T-cell (primary cell): Measurements from ENCODE around the gene CDK6. TPM values are rescaled to one million over a fixed set of nuclear protein-coding genes. Genes with fewer than 3 reads are reported as not detected.

Experiments
- ATAC-seq, 4 experiments: fragments of 200-7000 bp in 3 of 4; fragments of 150-1000 bp in 1 of 4; cut with Tn5 transposase; replicated peaks in 1 of 4; 1 replicate in 3 of 4; 2 replicates in 1 of 4; pipeline ENCODE4 v1.10.0; 2021; ENCODE audit warnings: moderate library complexity in 3 of 4, mild to moderate bottlenecking in 2 of 4, moderate number of reproducible peaks in 1 of 4
- CTCF ChIA-PET, 2 donors: fragments of 300-600 bp; sonication (Branson Sonifier 250); formaldehyde crosslinking; loops; one replicate each; lab custom pipeline; 2022; ENCODE audit warnings: antibody characterized with exemption in 2 of 2; lab: Charles Lee
- POLR2A ChIA-PET, 2 donors: fragments of 300-600 bp; sonication (Branson Sonifier 250); formaldehyde crosslinking; loops; one replicate each; lab custom pipeline; 2022; ENCODE audit warnings: antibody characterized with exemption in 2 of 2; lab: Charles Lee
- DNase-seq, 35 experiments: peaks; one replicate each; pipeline versions ENCODE4 v3.0.0 to v3.0.0-alpha.2; 2013 to 2023
- H3K27ac ChIP-seq: one replicate; pipeline ENCODE4 v1.5.1; 2013; ENCODE audit warnings: low read length
- H3K27me3 ChIP-seq, 2 experiments: replicated peaks in 1 of 2; 1 replicate in 1 of 2; 2 replicates in 1 of 2; pipeline versions ENCODE4 v1.6.1 to v1.7.0; 2013; ENCODE audit warnings: low read length in 1 of 2, mixed read lengths in 1 of 2; ENCODE audit not compliant: control insufficient read depth in 2 of 2, insufficient read depth in 2 of 2; ENCODE audit errors: extremely low read depth in 1 of 2
- H3K36me3 ChIP-seq, 2 donors: 1 replicate in 1 of 2; 2 replicates in 1 of 2; pipeline versions ENCODE4 v1.6.1 to v1.7.0; 2013; ENCODE audit warnings: low read length in 1 of 2; ENCODE audit not compliant: control insufficient read depth in 2 of 2, insufficient read depth in 1 of 2; ENCODE audit errors: extremely low read depth in 1 of 2
- H3K4me1 ChIP-seq, 2 experiments: 1 replicate in 1 of 2; 2 replicates in 1 of 2; pipeline versions ENCODE4 v1.6.1 to v1.7.0; 2013; ENCODE audit warnings: low read length in 2 of 2, mixed read lengths in 1 of 2; ENCODE audit not compliant: insufficient read depth in 2 of 2, control insufficient read depth in 1 of 2; ENCODE audit errors: extremely low read depth in 1 of 2
- H3K4me3 ChIP-seq, 2 donors: 1 replicate in 1 of 2; 2 replicates in 1 of 2; pipeline versions ENCODE4 v1.5.1 to v1.7.0; 2013; ENCODE audit warnings: mild to moderate bottlenecking in 2 of 2, low read length in 1 of 2, moderate library complexity in 1 of 2; ENCODE audit not compliant: control insufficient read depth in 1 of 2; ENCODE audit errors: extremely low read depth in 1 of 2
- H3K9me3 ChIP-seq: 2 replicates; pipeline ENCODE4 v1.7.0; 2013
- H3K27ac Mint-ChIP-seq, 2 donors: one replicate each; pipeline ENCODE4 v1.8.0; 2020 to 2021; ENCODE audit warnings: mild to moderate bottlenecking in 2 of 2, mixed read lengths in 2 of 2
- H3K27me3 Mint-ChIP-seq, 2 donors: one replicate each; pipeline ENCODE4 v1.8.0; 2021 to 2022; ENCODE audit warnings: mixed read lengths in 2 of 2
- H3K36me3 Mint-ChIP-seq: one replicate; pipeline ENCODE4 v1.8.0; 2021; ENCODE audit warnings: mixed read lengths
- H3K4me1 Mint-ChIP-seq, 3 donors: one replicate each; pipeline ENCODE4 v1.8.0; 2020 to 2022; ENCODE audit warnings: mixed read lengths in 3 of 3, mild to moderate bottlenecking in 1 of 3
- H3K4me3 Mint-ChIP-seq, 3 donors: one replicate each; pipeline ENCODE4 v1.8.0; 2020 to 2022; ENCODE audit warnings: mild to moderate bottlenecking in 3 of 3, mixed read lengths in 3 of 3, moderate library complexity in 3 of 3
- H3K9me3 Mint-ChIP-seq, 3 donors: one replicate each; pipeline ENCODE4 v1.8.0; 2020 to 2022; ENCODE audit warnings: mixed read lengths in 3 of 3
- WGBS: methylation state at CpG from one replicate; pipeline ENCODE4 v1.1.5; 2013; ENCODE audit warnings: missing lambda C conversion rate; ENCODE audit not compliant: insufficient coverage; 5-methylcytosine and 5-hydroxymethylcytosine counted together
- total RNA-seq, 35 experiments: library from RNA in 6 of 35; stranded (reverse) in 6 of 35; fragments of 120-200 nt in 1 of 35; gene quantifications; one replicate each; pipeline versions ENCODE4 v1.2.1 to v1.2.4 and lab custom pipeline; 2013 to 2026

CDK6 gene
- total RNA-seq, 5 donors from 2014 or later (not counting 1 experiment from before 2014, with no cell fraction given), result 29.8 to 107 (median 43.9) TPM

DNA sequence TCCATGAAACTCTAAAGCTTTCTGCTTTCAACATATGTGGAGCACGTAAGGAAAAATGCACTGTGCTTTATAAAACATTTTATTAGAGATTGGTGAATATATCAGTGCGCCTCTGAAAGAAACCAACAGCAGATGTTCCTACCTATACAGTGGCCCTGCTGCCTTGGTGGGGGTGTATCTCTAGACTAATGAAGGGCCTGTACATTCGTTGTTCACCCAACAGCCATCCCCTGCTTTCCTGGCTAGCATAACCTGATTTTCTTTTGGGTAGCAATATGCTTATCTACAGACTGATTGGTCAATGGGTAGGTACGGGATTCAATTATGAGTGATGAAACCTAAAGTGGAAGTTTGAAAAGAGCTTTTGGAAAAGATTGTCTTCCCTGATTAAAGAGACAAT, 126.5 kb downstream of the CDK6 start:
- peaks cover 17% of the 10 kb centered on the region for H3K36me3 Mint-ChIP-seq

DNA sequence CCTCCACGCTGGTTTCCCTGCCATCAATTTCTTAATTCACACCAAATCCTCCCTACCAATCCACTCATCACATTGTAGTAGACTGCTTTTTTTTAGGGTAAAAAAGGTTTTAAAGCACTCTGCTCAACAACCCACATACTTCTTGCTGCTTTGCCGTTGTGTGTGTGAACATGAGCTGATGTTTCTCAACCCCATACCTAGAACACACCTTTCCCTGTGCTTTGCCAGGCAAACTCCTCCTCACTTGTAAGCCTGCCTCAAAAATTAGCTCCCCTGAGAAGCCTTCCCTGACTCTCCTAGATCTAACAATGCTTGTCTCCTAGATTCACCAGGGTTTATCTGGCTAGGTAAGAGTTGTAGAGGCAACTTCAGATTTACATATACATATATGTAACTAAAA, 127.2 kb downstream of the CDK6 start:
- Histone ChIP-seq H3K9me3 (peaks cover 3% of the 10 kb centered on the region), H3K27ac (no peak overlapping the region), H3K36me3 (peaks cover 0 to 4% of the 10 kb centered on the region in 2 donors), H3K4me3 (no peak overlapping the region), H3K27me3 (no peaks in the 10 kb centered on the region), H3K4me1 (no peaks in the 10 kb centered on the region)
- H3K9me3 Mint-ChIP-seq, result no peaks in the 10 kb centered on the region
- peaks cover 5 to 29% (median 18%) of the 10 kb centered on the region in 3 donors for H3K4me1 Mint-ChIP-seq
- ChIA-PET CTCF (no interaction called here), POLR2A (no interaction called here)
- DNase-seq, result no peak
- H3K27ac Mint-ChIP-seq, result no peak overlapping the region
- peaks cover 17% of the 10 kb centered on the region for H3K36me3 Mint-ChIP-seq
- no peak for ATAC-seq
- WGBS, result 75% methylated on average over 1 of the region's 2 CpGs
- H3K27me3 Mint-ChIP-seq, result no peaks in the 10 kb centered on the region
- H3K4me3 Mint-ChIP-seq, result no peak overlapping the region

More for the DNA sequence above, 126.5 kb downstream of the CDK6 start:
- H3K9me3 ChIP-seq, result peaks cover under 1% of the 10 kb centered on the region
- DNase-seq, result no peak
- Mint-ChIP-seq H3K9me3 (no peaks in the 10 kb centered on the region), H3K27ac (no peak overlapping the region), H3K4me3 (no peak overlapping the region), H3K4me1 (peaks cover 5 to 29% (median 20%) of the 10 kb centered on the region in 3 donors), H3K27me3 (no peaks in the 10 kb centered on the region)
- no CpG with 5 or more reads among the region's 4 CpGs for WGBS
- CTCF ChIA-PET, result no interaction called here
- POLR2A ChIA-PET, result no interaction called here
- H3K27ac ChIP-seq, result no peak overlapping the region
- no peaks in the 10 kb centered on the region for H3K27me3 ChIP-seq
- peaks cover 0 to 4% of the 10 kb centered on the region in 2 donors for H3K36me3 ChIP-seq
- no peak for ATAC-seq
- H3K4me1 ChIP-seq, result no peaks in the 10 kb centered on the region
- H3K4me3 ChIP-seq, result no peak overlapping the region

DNA sequence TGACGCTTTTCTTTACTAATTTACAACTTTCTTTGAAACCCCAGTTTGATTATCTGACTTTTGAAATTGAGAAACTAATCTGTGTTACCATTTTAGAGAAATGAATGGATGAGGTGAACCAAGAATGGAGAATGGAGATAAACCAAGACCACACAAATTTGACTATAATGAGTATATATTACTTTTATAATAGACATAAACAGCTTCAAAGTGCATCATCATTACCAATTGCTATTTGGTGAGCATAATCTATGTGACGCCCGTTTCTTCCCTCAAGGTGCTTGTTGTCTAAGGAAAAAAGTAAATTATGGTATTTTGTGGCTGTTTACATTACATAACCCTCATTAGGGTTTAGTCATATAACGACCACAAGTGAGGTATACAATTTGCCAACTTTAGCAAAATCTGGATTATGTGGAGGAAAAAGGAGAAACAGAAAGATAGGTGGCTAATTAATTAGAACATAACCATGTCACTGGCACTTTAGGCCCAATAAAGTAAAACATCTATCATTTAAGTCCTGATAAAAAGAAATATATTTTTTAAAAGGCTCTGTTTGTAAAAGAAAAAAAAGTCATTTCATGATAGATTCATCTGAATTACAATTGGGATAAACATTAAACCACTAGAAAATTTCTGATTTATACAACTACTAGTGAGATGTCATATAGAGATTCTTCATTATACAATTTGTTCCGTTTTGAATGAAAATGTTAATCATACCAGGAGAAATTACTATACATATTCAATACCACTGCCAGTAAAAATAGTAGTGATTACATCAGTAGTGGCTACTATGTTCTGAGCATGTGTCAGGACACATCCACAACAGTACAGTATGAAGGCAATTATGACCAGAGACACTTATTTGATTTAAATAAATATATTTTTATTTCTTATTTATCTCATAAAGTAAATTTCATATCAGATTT, 128.0 kb downstream of the CDK6 start:
- ChIA-PET CTCF (no interaction called here), POLR2A (no interaction called here)
- ATAC-seq, result no peak
- Histone ChIP-seq H3K36me3 (peaks cover 0 to 4% of the 10 kb centered on the region in 2 donors), H3K9me3 (peaks cover 3% of the 10 kb centered on the region), H3K27ac (no peak overlapping the region), H3K27me3 (no peaks in the 10 kb centered on the region), H3K4me1 (no peaks in the 10 kb centered on the region), H3K4me3 (no peak overlapping the region)
- DNase-seq, result no peak
- Mint-ChIP-seq H3K27ac (peak overlapping the region in 1 of 2 donors; percentile 48), H3K9me3 (no peaks in the 10 kb centered on the region), H3K27me3 (no peaks in the 10 kb centered on the region), H3K4me3 (no peak overlapping the region), H3K36me3 (peaks cover 13% of the 10 kb centered on the region), H3K4me1 (peaks cover 3 to 25% (median 18%) of the 10 kb centered on the region in 3 donors)
- no CpG with 5 or more reads among the region's 5 CpGs for WGBS

DNA sequence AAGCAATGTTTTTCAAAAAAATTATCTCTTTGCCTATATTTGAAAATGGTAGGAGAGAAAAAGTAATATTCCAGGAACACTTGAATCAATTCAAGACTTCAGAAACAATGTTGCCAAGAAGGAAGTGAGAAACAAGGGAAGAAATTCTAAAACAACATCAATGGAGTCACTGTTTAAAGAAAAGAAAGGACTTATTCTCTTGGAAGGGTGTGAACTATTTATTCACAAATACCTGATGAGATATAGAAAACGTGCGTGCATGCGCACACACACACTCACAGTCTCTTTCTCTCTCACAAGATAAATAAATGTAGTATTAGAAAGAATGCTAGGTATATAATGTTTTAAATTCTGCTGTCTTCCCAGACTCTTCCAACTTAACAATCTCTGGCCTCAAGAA, 128.9 kb downstream of the CDK6 start:
- H3K27ac ChIP-seq, result no peak overlapping the region
- Mint-ChIP-seq H3K4me1 (peaks cover 3 to 25% (median 18%) of the 10 kb centered on the region in 3 donors), H3K36me3 (peaks cover 13% of the 10 kb centered on the region), H3K27me3 (no peaks in the 10 kb centered on the region), H3K4me3 (no peak overlapping the region), H3K27ac (no peak overlapping the region), H3K9me3 (no peaks in the 10 kb centered on the region)
- CTCF ChIA-PET, result no interaction called here
- POLR2A ChIA-PET, result no interaction called here
- H3K4me3 ChIP-seq, result no peak overlapping the region
- peaks cover 0 to 4% of the 10 kb centered on the region in 2 donors for H3K36me3 ChIP-seq
- DNase-seq, result no peak
- no CpG with 5 or more reads among the region's 3 CpGs for WGBS
- no peak for ATAC-seq
- H3K4me1 ChIP-seq, result no peaks in the 10 kb centered on the region
- no peaks in the 10 kb centered on the region for H3K27me3 ChIP-seq
- peaks cover 3% of the 10 kb centered on the region for H3K9me3 ChIP-seq

DNA sequence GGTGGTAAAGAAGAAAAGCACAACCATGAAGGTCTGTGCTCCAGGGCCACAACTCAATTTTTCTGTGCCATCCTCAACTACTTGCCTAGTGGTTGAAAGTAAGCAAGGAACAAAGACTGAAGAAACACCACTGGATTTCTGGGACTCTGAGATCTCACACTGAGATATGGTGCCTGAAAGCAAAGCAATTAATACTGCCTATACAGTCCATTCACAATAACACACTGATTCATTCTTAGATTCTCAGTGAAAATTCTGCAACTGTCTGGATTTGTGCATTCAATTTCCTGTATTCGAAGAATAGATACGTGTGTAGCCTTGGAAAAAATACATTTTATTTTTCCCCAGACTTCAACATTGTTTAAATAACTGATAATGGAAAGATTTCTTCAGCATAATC, 129.8 kb downstream of the CDK6 start:
- H3K36me3 ChIP-seq, result peaks cover 0 to 4% of the 10 kb centered on the region in 2 donors
- ChIA-PET CTCF (no interaction called here), POLR2A (no interaction called here)
- Mint-ChIP-seq H3K9me3 (no peaks in the 10 kb centered on the region), H3K27ac (no peak overlapping the region), H3K36me3 (peaks cover 13% of the 10 kb centered on the region), H3K4me3 (no peak overlapping the region), H3K27me3 (no peaks in the 10 kb centered on the region), H3K4me1 (peaks cover 3 to 25% (median 18%) of the 10 kb centered on the region in 3 donors)
- H3K9me3 ChIP-seq, result peaks cover 3% of the 10 kb centered on the region
- no peak overlapping the region for H3K27ac ChIP-seq
- H3K4me3 ChIP-seq, result no peak overlapping the region
- H3K27me3 ChIP-seq, result no peaks in the 10 kb centered on the region
- no CpG with 5 or more reads among the region's 2 CpGs for WGBS
- H3K4me1 ChIP-seq, result no peaks in the 10 kb centered on the region
- DNase-seq, result no peak
- ATAC-seq, result no peak

DNA sequence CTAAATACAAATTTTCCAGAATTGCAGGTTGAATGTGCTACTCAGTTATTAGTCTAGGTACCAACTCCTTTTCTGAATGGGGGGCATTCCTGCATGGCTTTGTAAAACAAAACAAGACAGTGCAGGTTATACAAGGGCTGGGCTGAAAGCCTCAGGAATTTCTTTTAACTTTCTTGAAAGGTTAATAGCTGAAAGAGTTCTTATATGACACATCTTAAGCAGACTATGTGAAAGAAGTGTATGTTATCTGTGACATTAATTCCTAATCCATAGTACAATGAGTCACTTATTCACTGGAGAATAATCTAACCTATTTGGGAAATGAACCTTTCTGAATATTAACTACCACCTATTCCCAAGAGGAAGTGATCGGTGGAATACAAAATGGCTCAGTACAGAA, 130.5 kb downstream of the CDK6 start:
- no peak overlapping the region for H3K4me3 ChIP-seq
- H3K27ac Mint-ChIP-seq, result no peak overlapping the region
- H3K36me3 ChIP-seq, result peaks cover 0 to 7% of the 10 kb centered on the region in 2 donors
- ChIA-PET POLR2A (no interaction called here), CTCF (interaction anchor here in 1 of 2 donors (0.5 kb wide), 1 partner anchor 75 kb away, joined by 3 read pairs; no protein-coding TSS in a partner anchor)
- ATAC-seq (no peak), DNase-seq (no peak)
- H3K27me3 ChIP-seq, result no peaks in the 10 kb centered on the region
- H3K4me1 ChIP-seq, result no peaks in the 10 kb centered on the region
- H3K9me3 Mint-ChIP-seq, result no peaks in the 10 kb centered on the region
- peaks cover 16% of the 10 kb centered on the region for H3K36me3 Mint-ChIP-seq
- no peak overlapping the region for H3K27ac ChIP-seq
- no peak overlapping the region for H3K4me3 Mint-ChIP-seq
- H3K9me3 ChIP-seq, result peaks cover 3% of the 10 kb centered on the region
- WGBS, result no CpG with 5 or more reads among the region's 1 CpG
- H3K4me1 Mint-ChIP-seq, result peaks cover 3 to 27% (median 20%) of the 10 kb centered on the region in 3 donors
- no peaks in the 10 kb centered on the region for H3K27me3 Mint-ChIP-seq
